Dermis blood vessel endothelial cell (primary cell): ENCODE results near the gene TMEM168. TPM values are rescaled to one million over a fixed set of nuclear protein-coding genes. Genes with fewer than 3 reads are reported as not detected.

Source experiments
- DNase-seq: peaks from one replicate; pipeline ENCODE4 v3.0.0; 2010
- total RNA-seq: library from RNA; depleted of rRNA; stranded (reverse); fragments of >200 nt; gene quantifications from 2 replicates; pipeline ENCODE4 v1.2.3, GENCODE V29; 2014

Gene TMEM168
- total RNA-seq, 1 donor from 2014 or later: 16.8 TPM

GRCh38 chr7:112714917-112715316 lies 75.3 kb downstream of the TMEM168 start:
- no peak for DNase-seq
